HG02610 (cell line): ENCODE measurements around the gene RTTN.
"Not testable (repeated sequence)": the region's sequence is repeated elsewhere in the genome, so short reads cannot be mapped to it uniquely, and the experiment has no call there.

Source experiments
- ATAC-seq: cut with Tn5 transposase; IDR thresholded peaks from one replicate; pipeline ENCODE4 v1.9.1; 2021; ENCODE audit warnings: mild to moderate bottlenecking, moderate library complexity; ENCODE audit not compliant: unreplicated experiment

Gene RTTN, protein sequence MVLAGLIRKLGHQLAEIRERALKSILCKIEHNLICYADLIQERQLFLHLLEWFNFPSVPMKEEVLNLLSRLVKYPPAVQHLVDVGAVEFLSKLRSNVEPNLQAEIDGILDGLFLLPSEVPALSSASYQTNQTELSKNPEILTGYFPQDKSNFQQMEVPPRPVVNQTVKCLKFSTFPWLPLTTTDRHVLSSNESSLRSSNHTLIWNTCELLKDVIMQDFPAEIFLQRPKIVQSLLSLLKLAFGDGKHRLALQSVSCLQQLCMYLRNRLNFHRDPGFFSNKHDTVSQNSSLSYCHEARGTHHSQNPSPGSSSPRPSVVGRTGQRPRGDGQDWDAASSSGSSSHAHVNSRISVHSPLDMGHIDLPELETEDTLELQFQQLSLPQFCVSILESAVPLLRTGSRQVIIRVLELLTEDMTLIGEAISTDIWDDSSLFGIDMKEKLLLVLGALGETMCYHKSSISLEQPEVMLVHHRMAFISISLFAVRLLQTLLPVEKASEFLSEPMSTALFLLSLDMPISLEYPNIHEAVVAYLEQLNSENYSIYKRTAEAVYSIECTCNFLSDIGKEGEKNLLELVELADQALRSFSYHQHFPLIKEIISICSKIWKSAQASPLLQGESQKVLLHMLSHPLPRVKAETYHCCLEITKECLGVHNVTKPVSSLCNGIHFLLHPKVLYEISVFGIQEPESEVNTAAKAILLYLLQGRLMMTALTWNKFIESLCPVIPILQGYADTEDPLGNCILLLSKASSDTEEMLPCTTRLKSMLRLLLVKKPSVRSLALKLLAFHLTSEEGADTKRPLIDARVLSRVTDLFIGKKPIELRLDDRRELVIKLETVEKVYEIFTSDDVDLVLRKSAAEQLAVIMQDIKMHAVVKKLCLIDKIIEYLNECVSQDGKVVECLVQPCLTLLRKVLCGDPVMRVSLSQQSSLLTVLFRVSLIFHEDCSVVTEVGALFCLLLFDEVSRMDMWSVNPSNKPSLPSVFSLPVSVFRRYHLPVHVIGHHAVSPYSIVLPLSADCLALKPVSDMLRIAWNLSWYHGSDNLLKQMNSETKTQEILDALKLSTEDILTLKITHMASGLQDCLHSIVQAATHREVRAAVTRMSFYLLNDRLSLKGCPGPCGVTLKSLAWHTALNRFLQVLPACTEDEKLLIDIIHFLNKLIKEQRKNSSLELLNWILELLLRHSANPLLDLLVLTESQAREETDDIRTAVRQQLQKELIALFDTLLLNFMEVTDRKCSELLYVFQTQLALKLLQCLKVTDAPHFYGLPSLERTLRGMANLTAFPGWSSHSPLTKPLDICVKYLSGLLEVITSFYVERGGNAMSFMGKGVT (N-terminal part only)

GRCh38 chr18:70205421-70206397 lies at the start of gene RTTN:
Gene RTTN (minus strand): TSS chr18:70205687. CDS start chr18:70205658, 29 bp downstream.
- ATAC-seq, result peak; percentile 97

DNA sequence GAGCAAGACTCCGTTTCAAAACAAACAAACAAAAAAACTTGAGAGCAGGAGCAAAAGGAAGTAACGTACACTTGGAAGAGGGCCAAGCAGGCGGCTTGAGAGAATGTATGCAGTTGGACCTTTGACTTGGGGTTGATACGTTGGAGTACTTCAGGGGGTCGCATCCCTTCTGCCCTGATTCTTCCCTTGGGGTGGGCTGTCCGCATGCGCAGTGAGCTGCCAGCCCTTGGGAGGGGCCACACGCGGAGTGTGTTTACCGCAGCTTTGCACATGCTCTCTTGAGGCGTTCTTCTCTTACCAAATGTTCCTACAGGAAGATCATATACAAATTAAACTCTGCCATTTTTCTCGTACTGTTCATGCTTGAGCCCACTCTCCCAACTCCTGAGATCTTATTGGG lies 45.3 kb upstream of the RTTN start:
- ATAC-seq, result no peak

GRCh38 chr18:70249861-70250260 lies 44.4 kb upstream of the RTTN start:
- not testable (repeated sequence) for ATAC-seq

GRCh38 chr18:70249118-70249517 lies 43.6 kb upstream of the RTTN start:
- no peak for ATAC-seq

- ATAC-seq, result no peak
Observed at GRCh38 chr18:70246061-70246466, 40.6 kb upstream of the RTTN start.

- ATAC-seq, result no peak
Observed at GRCh38 chr18:70243131-70243929, 37.8 kb upstream of the RTTN start.

- ATAC-seq, result not testable (repeated sequence)
Observed at GRCh38 chr18:70236921-70237320, 31.4 kb upstream of the RTTN start.

DNA sequence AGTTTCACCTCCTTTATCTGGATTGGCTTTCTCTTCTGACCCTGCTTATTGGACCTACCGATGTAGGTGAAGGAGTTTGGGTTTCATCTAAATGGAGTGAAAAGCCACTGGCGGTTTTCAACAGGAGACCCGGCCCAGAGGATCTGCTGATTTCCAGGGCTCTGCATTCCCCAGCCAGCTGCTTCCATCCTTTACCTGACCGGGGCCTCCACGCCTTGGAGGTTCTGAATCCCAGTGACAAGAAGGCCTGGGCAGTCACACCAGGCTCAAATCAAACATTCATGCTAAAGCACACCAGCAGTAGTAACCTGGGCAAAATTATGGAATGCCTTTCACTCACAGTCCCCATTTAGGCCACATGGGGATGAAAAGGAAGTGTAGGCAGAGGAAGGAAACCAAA lies 30.0 kb upstream of the RTTN start:
- no peak for ATAC-seq

- no peak for ATAC-seq
Observed at GRCh38 chr18:70234667-70235459, 29.4 kb upstream of the RTTN start.

- no peak for ATAC-seq
Observed at GRCh38 chr18:70233974-70234373, 28.5 kb upstream of the RTTN start.

DNA sequence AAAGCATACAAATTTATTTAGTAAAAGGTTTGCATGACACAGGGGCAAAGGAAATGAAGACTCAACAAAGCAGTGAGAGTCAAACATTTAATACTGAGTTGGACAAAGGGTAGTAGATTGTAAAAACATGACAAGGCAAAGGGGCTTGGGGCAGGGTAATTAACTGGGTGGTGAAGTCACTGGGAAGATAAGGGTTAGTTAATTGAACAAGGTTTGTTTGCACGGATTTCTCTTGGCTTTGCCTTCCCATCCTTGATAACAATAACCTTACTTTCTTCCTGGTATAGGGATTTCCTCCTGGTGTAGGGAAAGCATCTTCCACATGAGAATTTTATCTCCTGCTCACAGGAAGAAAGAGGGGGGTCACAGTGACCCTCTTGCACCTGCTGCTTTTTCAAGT lies 26.8 kb upstream of the RTTN start:
- ATAC-seq, result no peak

DNA sequence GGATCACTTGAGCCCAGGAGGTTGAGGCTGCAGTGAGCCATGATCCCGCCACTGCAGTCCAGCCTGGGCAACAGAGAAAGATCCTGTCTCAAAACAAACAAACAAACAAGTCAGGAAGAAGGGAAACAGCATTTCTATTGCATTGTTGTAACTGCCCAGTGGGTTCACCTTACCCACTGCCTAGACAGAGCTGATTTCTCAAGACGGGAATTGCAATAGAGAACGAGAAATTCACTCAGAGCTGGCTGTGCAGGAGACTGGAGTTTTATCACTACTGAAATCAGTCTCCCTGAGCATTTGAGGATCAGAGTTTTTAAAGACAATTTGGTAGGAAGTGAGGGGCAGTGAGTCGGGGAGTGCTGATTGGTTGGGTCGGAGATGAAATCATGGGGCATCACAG lies 24.2 kb upstream of the RTTN start:
- ATAC-seq, result no peak

DNA sequence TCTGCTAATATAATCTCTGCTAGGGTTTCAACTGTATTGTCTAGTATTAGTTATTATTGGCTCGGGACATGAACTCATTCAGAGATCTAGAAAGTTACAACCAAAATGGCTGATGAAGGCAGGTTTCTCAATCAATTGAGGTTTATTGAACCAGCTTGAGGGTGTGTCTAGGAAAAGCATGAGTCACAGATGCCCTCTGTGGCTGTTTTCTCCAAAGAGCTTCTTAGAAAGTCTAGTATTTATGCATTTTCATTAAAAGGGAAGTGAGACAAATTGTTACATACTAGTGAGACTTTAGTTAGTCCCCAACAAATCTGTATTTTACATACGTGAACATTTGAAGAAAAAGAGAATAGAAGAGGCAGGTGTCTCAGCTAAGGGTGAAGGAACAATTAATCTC lies 23.0 kb upstream of the RTTN start:
- no peak for ATAC-seq

GRCh38 chr18:70227438-70227837 lies 22.0 kb upstream of the RTTN start:
- ATAC-seq, result no peak

DNA sequence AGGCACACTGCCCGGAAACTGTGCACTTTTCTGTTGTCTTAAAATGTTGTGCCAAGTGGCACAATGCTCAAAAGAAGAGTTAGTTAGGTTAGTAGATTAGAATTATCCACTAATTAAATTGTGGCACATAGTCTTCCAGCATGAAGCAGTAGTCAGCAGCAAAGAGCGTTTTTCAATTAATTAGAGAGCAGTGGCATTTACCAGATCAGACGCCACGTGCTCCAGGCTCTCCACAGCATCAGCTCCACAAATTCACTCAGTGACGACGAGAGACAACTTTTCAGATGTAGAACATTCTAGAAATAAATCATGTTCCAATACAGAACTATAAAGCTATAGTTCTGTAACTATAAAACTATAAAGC lies 16.4 kb upstream of the RTTN start:
- ATAC-seq, result no peak

DNA sequence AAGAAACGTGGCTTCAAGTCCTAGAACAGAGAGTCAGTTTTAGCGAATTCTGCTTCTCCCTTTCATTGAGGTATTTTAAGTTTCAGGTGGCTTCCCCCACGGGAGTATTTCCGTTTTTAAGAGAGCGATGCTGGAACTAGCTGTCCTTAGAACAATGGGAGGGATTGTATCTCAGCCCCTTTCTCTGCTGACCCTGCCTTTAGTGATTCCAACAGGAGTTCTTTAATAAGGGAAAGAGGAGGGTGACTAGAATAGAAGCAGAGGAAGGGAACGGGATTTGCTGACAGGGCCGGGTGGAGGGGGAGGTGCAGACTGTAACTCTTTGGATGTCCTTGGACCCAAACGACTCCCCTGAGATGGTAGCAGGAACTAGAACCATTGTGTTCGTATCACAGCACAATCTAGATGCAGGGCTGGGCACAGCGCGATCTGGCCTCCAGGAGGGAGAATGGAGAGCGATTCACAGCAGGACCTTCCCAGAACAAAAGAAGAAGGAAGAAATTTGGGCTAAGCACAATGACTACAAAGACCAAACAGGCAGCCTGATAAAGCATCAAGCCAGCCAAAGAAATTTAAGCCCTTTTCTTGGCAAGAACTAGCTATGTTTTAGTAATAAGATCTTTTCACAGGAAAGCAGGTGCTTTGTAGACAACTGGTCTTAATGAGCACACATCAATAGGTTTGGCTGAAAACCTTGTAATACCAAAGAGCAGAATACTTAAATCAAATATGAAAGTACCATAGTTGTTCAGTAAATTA lies 15.8 kb upstream of the RTTN start:
- ATAC-seq, result no peak

- ATAC-seq, result no peak
Observed at GRCh38 chr18:70220628-70221027, 15.1 kb upstream of the RTTN start.

DNA sequence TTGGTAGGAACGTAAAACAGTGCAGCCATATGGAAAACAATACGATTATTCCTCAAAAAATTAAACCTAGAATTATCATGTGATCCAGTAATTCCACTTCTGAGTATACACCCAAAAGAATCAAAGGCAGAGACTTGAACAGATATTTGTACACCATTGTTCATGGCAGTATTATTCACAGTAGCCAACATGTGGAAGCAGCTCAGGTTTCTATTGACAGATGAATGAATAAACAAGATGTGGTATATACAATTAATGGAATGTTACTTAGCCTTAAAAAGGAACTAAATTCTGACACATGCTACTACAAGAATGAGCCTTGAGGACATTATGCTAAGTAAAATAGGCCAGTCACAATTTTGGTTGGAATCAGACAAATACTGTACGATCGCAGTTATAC lies 14.2 kb upstream of the RTTN start:
- no peak for ATAC-seq
